ENCODE measurements around the gene ZNF76. TPM values are rescaled to one million over a fixed set of nuclear protein-coding genes. Genes with fewer than 3 reads are reported as not detected.

ZNF76 gene
- total and polyA plus RNA-seq, 2 of the 13 experiments (the other 11 are each of a cell fraction or from before 2014, with no cell fraction given): 13.2 to 26.4 TPM

DNA sequence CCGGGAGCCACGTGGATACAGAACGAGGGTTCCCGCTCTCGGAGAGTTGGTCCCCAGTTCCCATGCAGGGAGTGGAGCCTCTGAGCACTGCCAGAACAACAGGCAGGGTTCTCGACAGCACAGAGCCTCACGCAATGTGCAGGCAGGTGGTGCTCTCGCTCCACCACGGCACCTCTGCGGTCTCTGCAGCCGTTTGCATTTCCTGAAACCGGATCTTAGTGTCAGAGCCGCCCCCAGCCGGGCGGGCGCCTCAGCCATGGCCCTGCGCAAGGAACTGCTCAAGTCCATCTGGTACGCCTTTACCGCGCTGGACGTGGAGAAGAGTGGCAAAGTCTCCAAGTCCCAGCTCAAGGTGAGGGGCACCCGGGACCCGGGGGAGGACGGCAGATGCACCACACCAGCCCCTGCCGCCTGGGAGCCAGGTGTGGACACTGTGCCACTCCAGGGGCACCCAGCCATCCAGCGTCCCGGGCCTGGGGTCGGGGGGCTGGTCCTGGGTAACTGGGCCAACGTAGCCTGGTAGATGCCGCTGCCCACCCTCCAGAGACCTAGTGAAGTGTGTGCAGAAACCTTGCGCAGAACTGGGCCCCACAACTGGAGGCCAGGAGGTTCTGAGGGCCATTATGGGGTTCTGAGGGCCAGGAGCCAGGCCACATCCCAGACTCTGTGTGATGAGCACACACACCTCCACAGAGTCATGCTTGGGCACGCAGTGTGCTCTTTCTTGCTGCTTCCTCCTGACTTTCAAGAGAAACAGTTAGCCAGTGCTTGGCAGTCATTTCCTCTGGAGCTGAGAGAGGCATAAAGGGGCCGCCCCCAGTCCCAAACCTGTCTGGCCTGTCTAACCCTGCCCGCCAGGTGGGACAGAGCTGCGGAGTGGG lies 38.3 kb downstream of the ZNF76 start, which contains the start of gene DEF6 (continued):
- TF ChIP-seq ZBTB38 (CRISPR knock-in tag; IDR thresholded peaks at IDR 0.05): peak; percentile 82
- TF ChIP-seq BRCA1 (CRISPR knock-in tag; IDR thresholded peaks at IDR 0.05): no peak; the same call in 1 of the 2 replicates
- TF ChIP-seq CC2D1A (CRISPR knock-in tag; IDR thresholded peaks at IDR 0.05): no peak
- no peak for TF ChIP-seq ZNF720 (CRISPR knock-in tag; IDR thresholded peaks at IDR 0.05)
- TF ChIP-seq MYC (CRISPR knock-in tag; IDR thresholded peaks at IDR 0.05; ENCODE audit: borderline replicate concordance): peak; percentile 87
- peak; percentile 95; the same call in 1 of the 2 replicates for TF ChIP-seq ZNF569 (CRISPR knock-in tag; IDR thresholded peaks at IDR 0.05; ENCODE audit: borderline replicate concordance)
- TF ChIP-seq NR1H2 (CRISPR knock-in tag; IDR thresholded peaks at IDR 0.05; ENCODE audit: borderline replicate concordance, low read depth): no peak
- TF ChIP-seq SIN3B (IDR thresholded peaks at IDR 0.05; ENCODE audit: low read length): peak; percentile 62; the same call in 1 of the 2 replicates
- TF ChIP-seq LCORL (IDR thresholded peaks at IDR 0.05): no peak
- TF ChIP-seq LCORL (CRISPR knock-in tag; IDR thresholded peaks at IDR 0.05): peak; percentile 88
- TF ChIP-seq SOX13 (IDR thresholded peaks at IDR 0.05): no peak
- TF ChIP-seq SOX13 (CRISPR knock-in tag; conservative IDR thresholded peaks at IDR 0.05 in 1 of 2, IDR thresholded peaks at IDR 0.05 in 1 of 2): peak in 1 of 2 experiments; percentile 60; a peak in 2 of 4 replicates
- TF ChIP-seq ZNF547 (CRISPR knock-in tag; IDR thresholded peaks at IDR 0.05): peak; percentile 60; the same call in 1 of the 2 replicates
- TF ChIP-seq ZBTB49 (CRISPR knock-in tag; IDR thresholded peaks at IDR 0.05; ENCODE audit: borderline replicate concordance): no peak
- 0 out of 2 replicates have a peak, but pooled peaks have one; percentile 43 for TF ChIP-seq ZNF740 (CRISPR knock-in tag; IDR thresholded peaks at IDR 0.05)
- no peak for TF ChIP-seq ZFYVE20 (CRISPR knock-in tag; IDR thresholded peaks at IDR 0.05; ENCODE audit: borderline replicate concordance, low read depth)
- no peak for TF ChIP-seq KDM1A (CRISPR knock-in tag; IDR thresholded peaks at IDR 0.05)
- 0 out of 2 replicates have a peak, but pooled peaks have one; percentile 23 for TF ChIP-seq RFXANK (CRISPR knock-in tag; IDR thresholded peaks at IDR 0.05)
- TF ChIP-seq NFKB2 (CRISPR knock-in tag; IDR thresholded peaks at IDR 0.05; ENCODE audit: borderline replicate concordance): peak; percentile 93; the same call in 1 of the 2 replicates
- TF ChIP-seq TRAFD1 (CRISPR knock-in tag; IDR thresholded peaks at IDR 0.05; ENCODE audit: borderline replicate concordance): no peak; the same call in 1 of the 2 replicates
